ENCODE data around the gene ANKRD23. TPM values are rescaled to one million over a fixed set of nuclear protein-coding genes. Genes with fewer than 3 reads are reported as not detected.

ANKRD23 gene
- total RNA-seq, 1 experiment from 2014 or later, result 8.9 TPM

GRCh38 chr2:96866986-96867755 lies 23.4 kb upstream of the ANKRD23 start:
- peaks cover 17% of the 10 kb centered on the region; the same call in 1 of the 2 replicates for H3F3A ChIP-seq (ENCODE audit: insufficient read depth, low read depth)
- peaks cover 41% of the 10 kb centered on the region for H3K36me3 ChIP-seq (ENCODE audit: low read depth)
- H3K79me2 ChIP-seq (ENCODE audit: low read depth), result peaks cover 38% of the 10 kb centered on the region
- no TSS peak for BruUV-seq (replicated peaks)
- peak overlapping the region; percentile 82 for H3K4me3 ChIP-seq
- H3K9me2 ChIP-seq (ENCODE audit: insufficient read depth), result no peaks in the 10 kb centered on the region
- ChIA-PET CTCF (interaction anchor here (0.9 kb wide), 1 partner anchor 9 kb away, joined by 3 read pairs; no protein-coding TSS in a partner anchor), POLR2A (ENCODE audit: unreplicated experiment) (no interaction called here)
- H3K9me3 ChIP-seq (ENCODE audit: insufficient read depth, low read depth), result no peaks in the 10 kb centered on the region
- peaks cover 21% of the 10 kb centered on the region for H3K4me1 ChIP-seq (replicated peaks; ENCODE audit: insufficient read depth)
- intact Hi-C loops (cut with micrococcal nuclease; ENCODE audit: unreplicated experiment), result no loop called here
- no peak overlapping the region for H3K27ac ChIP-seq
- no peak for DNase-seq
- H4K20me1 ChIP-seq (ENCODE audit: insufficient read depth), result peaks cover 13% of the 10 kb centered on the region
- H3K4me2 ChIP-seq, result peak overlapping the region; percentile 96
- no peak overlapping the region for H2AFZ ChIP-seq
- H3K27me3 ChIP-seq (ENCODE audit: insufficient read depth, low read depth), result no peaks in the 10 kb centered on the region
- TF ChIP-seq CTCF (conservative IDR thresholded peaks at IDR 0.05) (no peak), EZH2 (IDR thresholded peaks at IDR 0.05; ENCODE audit: low read depth) (no peak)

GRCh38 chr2:96866586-96866985 lies 22.8 kb upstream of the ANKRD23 start:
- TF ChIP-seq EZH2 (IDR thresholded peaks at IDR 0.05; ENCODE audit: low read depth) (no peak), CTCF (conservative IDR thresholded peaks at IDR 0.05) (no peak)
- Histone ChIP-seq H3K9me2 (ENCODE audit: insufficient read depth) (no peaks in the 10 kb centered on the region), H3K4me1 (replicated peaks; ENCODE audit: insufficient read depth) (peaks cover 19% of the 10 kb centered on the region), H2AFZ (no peak overlapping the region), H3F3A (ENCODE audit: insufficient read depth, low read depth) (peaks cover 14% of the 10 kb centered on the region; the same call in 1 of the 2 replicates), H3K27me3 (ENCODE audit: insufficient read depth, low read depth) (no peaks in the 10 kb centered on the region), H3K4me2 (no peak overlapping the region), H4K20me1 (ENCODE audit: insufficient read depth) (peaks cover 13% of the 10 kb centered on the region), H3K36me3 (ENCODE audit: low read depth) (peaks cover 47% of the 10 kb centered on the region), H3K9me3 (ENCODE audit: insufficient read depth, low read depth) (no peaks in the 10 kb centered on the region), H3K4me3 (no peak overlapping the region), H3K79me2 (ENCODE audit: low read depth) (peaks cover 38% of the 10 kb centered on the region), H3K27ac (no peak overlapping the region)
- no TSS peak for BruUV-seq (replicated peaks)
- intact Hi-C loops (cut with micrococcal nuclease; ENCODE audit: unreplicated experiment), result no loop called here
- ChIA-PET CTCF (interaction anchor here (0.9 kb wide), 1 partner anchor 8 kb away, joined by 3 read pairs; no protein-coding TSS in a partner anchor), POLR2A (ENCODE audit: unreplicated experiment) (no interaction called here)
- DNase-seq, result no peak

- Histone ChIP-seq H3F3A (ENCODE audit: insufficient read depth, low read depth) (peaks cover 13% of the 10 kb centered on the region; the same call in 1 of the 2 replicates), H3K9me2 (ENCODE audit: insufficient read depth) (no peaks in the 10 kb centered on the region), H3K9me3 (ENCODE audit: insufficient read depth, low read depth) (no peaks in the 10 kb centered on the region), H3K27me3 (ENCODE audit: insufficient read depth, low read depth) (no peaks in the 10 kb centered on the region), H3K4me2 (no peak overlapping the region), H3K36me3 (ENCODE audit: low read depth) (peaks cover 52% of the 10 kb centered on the region), H3K4me1 (replicated peaks; ENCODE audit: insufficient read depth) (peaks cover 19% of the 10 kb centered on the region), H3K27ac (no peak overlapping the region), H2AFZ (no peak overlapping the region), H4K20me1 (ENCODE audit: insufficient read depth) (peaks cover 13% of the 10 kb centered on the region), H3K4me3 (no peak overlapping the region), H3K79me2 (ENCODE audit: low read depth) (peaks cover 38% of the 10 kb centered on the region)
- no peak for DNase-seq
- intact Hi-C loops (cut with micrococcal nuclease; ENCODE audit: unreplicated experiment), result no loop called here
- BruUV-seq (replicated peaks), result no TSS peak
- ChIA-PET POLR2A (ENCODE audit: unreplicated experiment) (no interaction called here), CTCF (no interaction called here)
- TF ChIP-seq EZH2 (IDR thresholded peaks at IDR 0.05; ENCODE audit: low read depth), result no peak
- TF ChIP-seq CTCF (conservative IDR thresholded peaks at IDR 0.05), result no peak
Observed at GRCh38 chr2:96866149-96866548, 22.3 kb upstream of the ANKRD23 start.
